GM19035 (cell line): ENCODE data around the gene POLRMT.
A peak's percentile ranks its signal among the peaks of the same experiment; 100 is the strongest.

Experiments
- ATAC-seq: cut with Tn5 transposase; IDR thresholded peaks from one replicate; pipeline ENCODE4 v1.9.1; 2021; ENCODE audit not compliant: unreplicated experiment

Gene POLRMT

GRCh38 chr19:581399-582111 lies 51.8 kb downstream of the POLRMT start:
- no peak for ATAC-seq

DNA sequence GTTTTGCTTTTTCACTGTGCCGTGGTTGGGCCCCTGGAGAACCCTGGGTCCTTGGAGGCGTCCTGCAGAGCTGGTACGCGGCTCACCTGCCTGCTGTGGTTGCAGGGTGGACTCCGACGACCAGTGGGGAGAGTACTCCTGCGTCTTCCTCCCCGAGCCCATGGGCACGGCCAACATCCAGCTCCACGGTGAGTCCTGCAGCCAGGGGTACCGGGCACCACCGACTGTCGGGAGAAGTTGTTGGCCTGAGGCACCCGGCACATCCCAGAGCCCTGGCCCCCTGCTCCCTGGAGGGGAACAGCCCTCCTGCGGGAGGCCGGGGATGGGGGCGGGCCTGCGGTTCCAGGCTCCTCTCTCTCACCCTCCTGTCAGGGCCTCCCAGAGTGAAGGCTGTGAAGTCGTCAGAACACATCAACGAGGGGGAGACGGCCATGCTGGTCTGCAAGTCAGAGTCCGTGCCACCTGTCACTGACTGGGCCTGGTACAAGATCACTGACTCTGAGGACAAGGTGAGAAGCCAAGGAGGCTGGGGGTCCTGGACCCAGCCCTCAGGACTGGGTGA lies 53.0 kb downstream of the POLRMT start:
- no peak for ATAC-seq

GRCh38 chr19:579842-580155 lies 53.5 kb downstream of the POLRMT start:
- ATAC-seq = no peak

- ATAC-seq = no peak
These were observed 54.1 kb downstream of the POLRMT start for GRCh38 chr19:579111-579841.

GRCh38 chr19:577439-578392 lies 55.6 kb downstream of the POLRMT start:
- no peak for ATAC-seq

DNA sequence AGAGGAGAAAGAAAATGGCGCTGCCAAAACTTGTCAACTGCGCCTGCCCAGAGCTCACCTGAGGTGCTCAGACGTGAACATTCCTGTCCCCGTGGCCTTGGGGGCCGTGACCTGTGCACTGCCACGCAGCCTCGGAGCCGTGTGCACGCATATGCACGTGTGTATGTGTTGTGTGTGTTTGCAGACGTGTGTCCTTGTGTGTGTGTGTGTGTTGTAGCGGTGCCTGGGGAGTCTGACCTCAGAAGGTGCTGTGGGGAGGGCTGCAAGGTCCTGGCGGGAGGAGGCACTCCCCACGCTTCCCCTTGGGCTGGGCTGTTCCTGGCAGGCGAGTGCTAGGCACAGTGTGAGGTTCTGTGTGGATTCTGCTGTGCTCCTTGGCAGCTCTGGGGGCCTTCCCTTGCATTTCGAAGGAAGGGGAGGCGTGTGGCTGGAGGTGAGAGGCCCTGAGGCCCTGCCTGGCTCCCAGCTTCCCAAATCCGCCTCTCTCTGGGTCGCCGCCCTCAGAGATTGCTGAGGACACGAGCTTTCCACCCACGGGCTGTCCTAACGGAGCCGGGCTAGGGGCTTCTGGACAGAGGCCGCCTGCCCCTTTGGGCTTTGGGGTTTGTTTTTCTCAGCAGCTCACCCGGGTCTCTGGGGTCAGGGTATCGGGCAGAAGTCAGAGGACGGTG lies 56.4 kb downstream of the POLRMT start:
- ATAC-seq = no peak

GRCh38 chr19:575527-576506 lies 57.5 kb downstream of the POLRMT start:
- ATAC-seq = no peak

DNA sequence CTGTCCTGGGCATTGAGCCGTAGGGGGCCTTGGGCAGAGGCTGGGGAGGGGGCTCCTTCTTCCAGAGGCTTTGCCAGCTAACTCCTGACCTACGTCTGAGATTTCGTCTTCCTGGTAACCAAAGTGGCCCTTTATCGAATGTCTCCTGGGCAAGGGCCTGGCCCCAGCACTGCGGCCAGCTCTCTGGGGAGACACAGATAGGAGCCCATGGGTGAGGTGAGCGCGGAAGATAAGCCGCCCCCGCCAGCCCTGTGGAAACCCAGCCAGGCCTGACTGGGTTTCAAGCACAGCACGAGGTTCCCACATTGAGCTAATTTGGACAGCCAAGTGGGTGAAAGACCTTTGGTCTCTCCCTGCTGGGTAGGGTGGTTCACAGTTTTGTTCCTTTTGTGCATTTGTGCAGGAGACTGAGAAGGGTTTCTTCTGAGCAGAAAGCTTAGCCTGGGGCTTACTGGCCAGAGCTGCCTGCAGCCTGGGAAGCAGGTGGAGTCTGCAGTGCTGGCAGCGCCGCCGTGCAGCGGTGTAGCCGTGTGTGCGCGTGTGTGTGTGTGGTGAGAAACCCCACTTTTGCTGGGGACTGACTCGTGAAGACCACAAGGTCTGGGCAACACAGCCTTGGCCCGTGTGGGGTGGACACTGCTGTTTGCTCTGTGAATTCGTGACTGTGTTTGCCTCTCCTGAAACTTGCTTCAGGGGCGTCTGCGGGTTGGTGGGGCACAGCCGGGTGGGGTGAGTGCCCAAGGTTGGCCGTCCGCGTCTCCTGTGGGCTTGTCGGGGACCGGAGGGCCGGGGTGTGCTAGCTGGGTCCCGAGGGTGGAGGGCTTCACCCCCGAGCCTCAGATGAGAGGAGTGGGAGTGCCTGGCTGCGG lies 58.4 kb downstream of the POLRMT start:
- ATAC-seq = no peak

- no peak for ATAC-seq
These were observed 59.9 kb downstream of the POLRMT start for GRCh38 chr19:573519-573825.

DNA sequence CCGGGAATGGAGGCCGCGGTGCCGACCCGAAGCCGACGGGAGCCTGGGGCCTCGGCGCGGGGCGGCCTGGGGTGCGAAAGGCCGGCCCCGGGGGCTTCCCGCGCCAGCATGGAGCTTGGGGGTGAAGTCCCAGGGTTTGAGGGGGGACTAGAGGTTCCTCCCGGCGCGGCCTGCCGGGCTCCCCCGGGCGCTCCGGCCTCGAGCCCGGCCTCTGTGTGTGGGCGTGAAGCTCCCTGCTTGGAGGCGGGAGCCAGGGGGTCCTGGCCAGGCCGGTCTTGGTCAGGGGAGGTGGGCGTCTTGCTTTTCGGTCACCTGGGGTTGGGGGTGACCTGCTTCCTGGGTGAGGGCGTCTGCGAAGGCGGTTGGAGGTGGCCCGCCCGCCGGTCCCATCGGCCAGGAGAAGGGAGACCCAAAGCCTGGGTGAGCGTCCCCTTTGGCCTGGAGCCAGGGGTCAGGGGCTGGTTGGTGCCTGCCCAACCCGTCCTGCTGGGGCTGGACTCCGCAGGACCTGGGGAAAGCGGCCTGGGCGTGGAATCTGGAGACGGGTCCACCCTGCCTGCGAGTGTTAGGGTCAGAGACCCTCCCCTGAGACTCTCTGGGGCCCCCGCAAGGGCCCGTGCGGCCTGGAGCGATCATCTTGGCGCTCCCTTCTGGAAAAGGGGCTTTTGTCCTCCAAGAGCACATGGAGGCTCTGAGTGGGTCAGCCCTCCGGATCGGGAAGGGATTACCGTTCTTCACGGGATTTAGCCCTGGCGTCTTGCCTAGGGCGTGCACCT lies 60.4 kb downstream of the POLRMT start:
- peak; percentile 6 for ATAC-seq

GRCh38 chr19:572140-572742 lies 61.1 kb downstream of the POLRMT start, which contains the start of gene BSG:
TSS of gene BSG (plus strand) at chr19:572596. CDS start at chr19:572635, 39 bp downstream.
- peak; percentile 69 for ATAC-seq

- peak; percentile 4 for ATAC-seq
These were observed 61.8 kb downstream of the POLRMT start for GRCh38 chr19:571566-571974.

DNA sequence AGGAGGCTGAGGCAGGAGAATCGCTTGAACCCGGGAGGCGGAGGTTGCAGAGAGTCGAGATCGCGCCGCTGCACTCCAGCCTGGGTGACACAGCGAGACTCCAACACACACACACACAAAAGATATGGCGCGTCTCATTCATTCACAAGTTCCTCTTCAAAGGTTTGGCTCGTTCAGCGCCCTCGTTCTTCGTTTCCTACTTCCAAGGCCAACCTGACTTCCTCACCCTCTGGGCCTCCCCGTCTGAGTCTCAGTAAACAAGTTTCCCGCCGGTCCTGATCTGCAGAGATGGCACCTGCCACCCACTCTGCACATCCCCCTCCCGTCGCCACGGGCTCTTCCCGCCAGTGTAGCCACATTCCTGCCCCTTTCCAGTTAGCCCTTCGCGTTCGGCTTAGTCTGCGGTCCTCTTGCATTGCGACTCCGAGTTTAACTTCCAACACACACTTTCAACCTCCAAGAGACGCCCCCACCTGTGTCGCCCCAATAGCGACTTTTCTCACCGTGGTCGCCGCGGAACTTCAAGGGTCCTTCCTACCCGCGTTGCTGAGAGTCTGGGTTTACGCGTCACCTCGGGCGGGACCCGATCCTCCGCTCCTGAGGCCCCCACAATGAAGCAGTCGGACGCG lies 62.3 kb downstream of the POLRMT start:
- no peak for ATAC-seq

GRCh38 chr19:570251-570686 lies 63.1 kb downstream of the POLRMT start:
- ATAC-seq = no peak

- ATAC-seq = no peak
These were observed 65.9 kb downstream of the POLRMT start for GRCh38 chr19:567296-567900.
